ENCODE measurements around the gene ROCK2.

ROCK2 gene

DNA sequence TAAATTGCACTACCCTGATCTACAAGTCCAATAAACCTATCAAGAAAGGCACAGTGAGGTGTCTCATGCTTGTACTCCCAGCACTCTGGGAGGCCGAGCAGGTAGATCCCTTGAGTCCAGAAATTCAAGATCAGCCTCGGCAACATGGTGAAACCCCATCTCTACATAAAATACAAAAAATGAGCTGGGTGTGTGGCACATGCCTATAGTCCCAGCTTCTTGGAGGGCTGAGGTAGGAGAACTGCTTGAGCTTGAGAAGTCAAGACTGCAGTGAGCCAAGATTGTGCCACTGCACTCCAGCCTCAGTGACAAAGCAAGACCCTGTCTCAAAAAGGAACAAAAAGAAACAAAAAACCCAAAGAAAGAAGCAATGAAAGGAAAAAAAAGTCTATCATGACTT is 58.9 kb downstream of the ROCK2 start:
- no peak for TF ChIP-seq TEAD4 (IDR thresholded peaks at IDR 0.05)
- TF ChIP-seq RAD21 (IDR thresholded peaks at IDR 0.05; ENCODE audit: low read depth), result no peak
- no peak for TF ChIP-seq CEBPB (IDR thresholded peaks at IDR 0.05)
- no peak for TF ChIP-seq FOXM1 (IDR thresholded peaks at IDR 0.05; ENCODE audit: borderline replicate concordance, low read depth)
- TF ChIP-seq NFIC (IDR thresholded peaks at IDR 0.05), result no peak
- TF ChIP-seq, protein P1, sequence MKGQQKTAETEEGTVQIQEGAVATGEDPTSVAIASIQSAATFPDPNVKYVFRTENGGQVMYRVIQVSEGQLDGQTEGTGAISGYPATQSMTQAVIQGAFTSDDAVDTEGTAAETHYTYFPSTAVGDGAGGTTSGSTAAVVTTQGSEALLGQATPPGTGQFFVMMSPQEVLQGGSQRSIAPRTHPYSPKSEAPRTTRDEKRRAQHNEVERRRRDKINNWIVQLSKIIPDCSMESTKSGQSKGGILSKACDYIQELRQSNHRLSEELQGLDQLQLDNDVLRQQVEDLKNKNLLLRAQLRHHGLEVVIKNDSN (IDR thresholded peaks at IDR 0.05), result no peak
- TF ChIP-seq CREB1 (IDR thresholded peaks at IDR 0.05; ENCODE audit: low read depth), result no peak
- TF ChIP-seq YY1 (IDR thresholded peaks at IDR 0.05; ENCODE audit: low read depth), result no peak
- no peak for TF ChIP-seq TCF12 (IDR thresholded peaks at IDR 0.05; ENCODE audit: low read depth)
- no peak for TF ChIP-seq EGR1 (IDR thresholded peaks at IDR 0.05)
- TF ChIP-seq, protein P2, sequence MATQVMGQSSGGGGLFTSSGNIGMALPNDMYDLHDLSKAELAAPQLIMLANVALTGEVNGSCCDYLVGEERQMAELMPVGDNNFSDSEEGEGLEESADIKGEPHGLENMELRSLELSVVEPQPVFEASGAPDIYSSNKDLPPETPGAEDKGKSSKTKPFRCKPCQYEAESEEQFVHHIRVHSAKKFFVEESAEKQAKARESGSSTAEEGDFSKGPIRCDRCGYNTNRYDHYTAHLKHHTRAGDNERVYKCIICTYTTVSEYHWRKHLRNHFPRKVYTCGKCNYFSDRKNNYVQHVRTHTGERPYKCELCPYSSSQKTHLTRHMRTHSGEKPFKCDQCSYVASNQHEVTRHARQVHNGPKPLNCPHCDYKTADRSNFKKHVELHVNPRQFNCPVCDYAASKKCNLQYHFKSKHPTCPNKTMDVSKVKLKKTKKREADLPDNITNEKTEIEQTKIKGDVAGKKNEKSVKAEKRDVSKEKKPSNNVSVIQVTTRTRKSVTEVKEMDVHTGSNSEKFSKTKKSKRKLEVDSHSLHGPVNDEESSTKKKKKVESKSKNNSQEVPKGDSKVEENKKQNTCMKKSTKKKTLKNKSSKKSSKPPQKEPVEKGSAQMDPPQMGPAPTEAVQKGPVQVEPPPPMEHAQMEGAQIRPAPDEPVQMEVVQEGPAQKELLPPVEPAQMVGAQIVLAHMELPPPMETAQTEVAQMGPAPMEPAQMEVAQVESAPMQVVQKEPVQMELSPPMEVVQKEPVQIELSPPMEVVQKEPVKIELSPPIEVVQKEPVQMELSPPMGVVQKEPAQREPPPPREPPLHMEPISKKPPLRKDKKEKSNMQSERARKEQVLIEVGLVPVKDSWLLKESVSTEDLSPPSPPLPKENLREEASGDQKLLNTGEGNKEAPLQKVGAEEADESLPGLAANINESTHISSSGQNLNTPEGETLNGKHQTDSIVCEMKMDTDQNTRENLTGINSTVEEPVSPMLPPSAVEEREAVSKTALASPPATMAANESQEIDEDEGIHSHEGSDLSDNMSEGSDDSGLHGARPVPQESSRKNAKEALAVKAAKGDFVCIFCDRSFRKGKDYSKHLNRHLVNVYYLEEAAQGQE (IDR thresholded peaks at IDR 0.05; ENCODE audit: low read depth), result no peak
- TF ChIP-seq TAF1 (IDR thresholded peaks at IDR 0.05; ENCODE audit: low read depth), result no peak
- no peak for TF ChIP-seq EP300 (IDR thresholded peaks at IDR 0.05; ENCODE audit: borderline replicate concordance)
- TF ChIP-seq, protein P3, sequence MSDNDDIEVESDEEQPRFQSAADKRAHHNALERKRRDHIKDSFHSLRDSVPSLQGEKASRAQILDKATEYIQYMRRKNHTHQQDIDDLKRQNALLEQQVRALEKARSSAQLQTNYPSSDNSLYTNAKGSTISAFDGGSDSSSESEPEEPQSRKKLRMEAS (IDR thresholded peaks at IDR 0.05), result no peak

DNA sequence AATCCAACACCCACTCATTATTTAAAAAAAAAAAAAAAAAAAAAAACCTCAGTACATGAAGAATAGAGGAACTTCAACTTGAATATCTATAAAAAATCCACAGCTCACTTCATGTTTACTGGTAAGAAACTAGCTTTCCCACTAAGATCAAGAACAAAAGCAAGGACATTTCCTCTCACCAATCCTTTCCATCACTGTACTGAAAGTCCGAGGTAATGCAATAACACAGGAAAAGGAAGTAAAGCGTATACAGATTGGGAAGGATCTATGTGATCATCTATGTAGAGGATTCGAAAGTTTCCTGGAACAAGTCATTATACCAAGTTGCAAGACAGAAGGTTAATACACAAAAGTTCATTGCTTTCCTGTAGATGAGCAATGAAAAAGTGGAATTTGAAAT is 63.2 kb downstream of the ROCK2 start:
- TF ChIP-seq NFIC (IDR thresholded peaks at IDR 0.05) (no peak), RAD21 (IDR thresholded peaks at IDR 0.05; ENCODE audit: low read depth) (no peak), CREB1 (IDR thresholded peaks at IDR 0.05; ENCODE audit: low read depth) (no peak)

DNA sequence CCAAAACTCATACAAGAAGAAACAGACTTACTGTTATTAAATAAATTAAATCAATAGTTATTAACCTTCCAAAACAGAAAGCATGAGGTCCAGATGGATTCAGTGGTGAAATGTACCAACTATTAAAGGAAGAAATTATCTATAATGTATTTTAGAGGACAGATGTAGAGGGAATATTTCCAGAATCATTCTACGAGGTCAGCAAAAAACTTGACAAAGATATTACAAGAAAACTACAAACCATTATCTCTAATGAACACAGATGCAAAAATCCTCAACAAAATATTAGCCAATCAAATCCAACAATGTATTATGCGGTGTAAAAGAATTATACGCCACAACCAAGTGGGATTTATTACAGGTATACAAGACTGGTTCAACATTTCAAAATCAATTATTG is 63.7 kb downstream of the ROCK2 start:
- TF ChIP-seq RAD21 (IDR thresholded peaks at IDR 0.05; ENCODE audit: low read depth) (no peak), TAF1 (IDR thresholded peaks at IDR 0.05; ENCODE audit: low read depth) (no peak)

DNA sequence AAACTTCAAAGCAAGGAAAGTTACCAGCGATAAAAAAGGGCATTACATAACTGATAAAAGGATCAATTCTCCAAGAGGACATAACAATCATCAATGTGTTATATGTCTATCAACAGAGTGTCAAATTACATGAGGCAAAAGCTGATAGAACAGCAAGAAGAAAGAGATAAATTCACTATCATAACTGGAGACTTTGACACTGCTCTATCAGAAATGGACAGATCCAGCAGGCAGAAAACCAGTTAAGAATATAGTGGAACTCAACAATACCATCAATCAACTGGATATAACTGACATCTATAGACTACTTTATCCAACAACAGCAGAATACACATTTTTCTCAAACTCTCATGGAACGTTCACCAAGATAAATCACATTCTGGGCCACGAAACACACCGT is 65.0 kb downstream of the ROCK2 start:
- TF ChIP-seq EP300 (IDR thresholded peaks at IDR 0.05; ENCODE audit: borderline replicate concordance) (no peak), CEBPB (IDR thresholded peaks at IDR 0.05) (no peak), YY1 (IDR thresholded peaks at IDR 0.05; ENCODE audit: low read depth) (no peak), EGR1 (IDR thresholded peaks at IDR 0.05) (no peak), NFIC (IDR thresholded peaks at IDR 0.05) (no peak), CREB1 (IDR thresholded peaks at IDR 0.05; ENCODE audit: low read depth) (no peak), FOXM1 (IDR thresholded peaks at IDR 0.05; ENCODE audit: borderline replicate concordance, low read depth) (no peak), TAF1 (IDR thresholded peaks at IDR 0.05; ENCODE audit: low read depth) (no peak), RAD21 (IDR thresholded peaks at IDR 0.05; ENCODE audit: low read depth) (no peak), TEAD4 (IDR thresholded peaks at IDR 0.05) (no peak), ZBTB7A (IDR thresholded peaks at IDR 0.05; ENCODE audit: low read depth) (no peak), TCF12 (IDR thresholded peaks at IDR 0.05; ENCODE audit: low read depth) (no peak)
- TF ChIP-seq, protein P2 (IDR thresholded peaks at IDR 0.05; ENCODE audit: low read depth), result no peak
- TF ChIP-seq, protein P1 (IDR thresholded peaks at IDR 0.05), result no peak
- TF ChIP-seq, protein P3 (IDR thresholded peaks at IDR 0.05), result no peak

DNA sequence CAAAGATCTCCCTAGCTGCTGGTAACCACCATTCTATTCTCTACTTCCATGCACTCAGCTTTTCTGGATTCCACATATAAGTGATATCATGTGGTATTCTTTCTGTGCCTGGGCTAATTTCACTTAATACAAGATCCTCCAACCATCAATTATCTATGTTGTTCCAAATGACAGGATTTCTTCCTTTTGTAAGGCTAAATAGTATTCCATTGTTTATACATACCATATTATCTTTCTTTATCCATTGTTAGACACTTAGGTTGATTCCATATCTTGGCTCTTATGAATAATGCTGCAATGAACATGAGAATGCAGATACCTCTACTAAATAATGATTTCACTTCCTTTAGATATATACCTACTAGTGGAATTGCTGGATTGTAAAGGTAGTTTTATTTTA is 66.2 kb downstream of the ROCK2 start:
- TF ChIP-seq RAD21 (IDR thresholded peaks at IDR 0.05; ENCODE audit: low read depth), result no peak
- TF ChIP-seq, protein P3 (IDR thresholded peaks at IDR 0.05), result no peak
- TF ChIP-seq CREB1 (IDR thresholded peaks at IDR 0.05; ENCODE audit: low read depth), result no peak
- no peak for TF ChIP-seq CEBPB (IDR thresholded peaks at IDR 0.05)
- TF ChIP-seq, protein P1 (IDR thresholded peaks at IDR 0.05), result no peak
- TF ChIP-seq TCF12 (IDR thresholded peaks at IDR 0.05; ENCODE audit: low read depth), result no peak
- no peak for TF ChIP-seq ZBTB7A (IDR thresholded peaks at IDR 0.05; ENCODE audit: low read depth)
- TF ChIP-seq EP300 (IDR thresholded peaks at IDR 0.05; ENCODE audit: borderline replicate concordance), result no peak
- no peak for TF ChIP-seq TAF1 (IDR thresholded peaks at IDR 0.05; ENCODE audit: low read depth)
- no peak for TF ChIP-seq YY1 (IDR thresholded peaks at IDR 0.05; ENCODE audit: low read depth)

DNA sequence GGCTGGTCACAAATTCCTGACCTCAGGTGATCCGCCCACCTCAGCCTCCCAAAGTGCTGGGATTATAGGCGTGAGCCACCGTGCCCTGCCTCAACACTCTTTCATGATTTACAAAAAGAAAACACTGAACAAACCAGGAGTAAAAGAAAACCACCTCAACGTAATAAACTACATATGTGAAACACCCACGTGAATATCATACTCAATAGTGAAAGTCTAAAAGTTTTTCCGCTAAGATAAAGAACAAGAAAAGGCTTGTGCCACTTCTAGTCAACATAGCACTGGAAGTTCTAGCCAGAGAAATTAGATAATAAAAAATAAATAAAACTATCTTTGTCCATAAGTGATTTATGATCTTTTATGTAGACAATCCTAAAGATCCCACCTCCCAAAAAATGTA is 68.5 kb downstream of the ROCK2 start:
- TF ChIP-seq, protein P2 (IDR thresholded peaks at IDR 0.05; ENCODE audit: low read depth), result no peak
- no peak for TF ChIP-seq TCF12 (IDR thresholded peaks at IDR 0.05; ENCODE audit: low read depth)
- TF ChIP-seq, protein P3 (IDR thresholded peaks at IDR 0.05), result no peak
- TF ChIP-seq RAD21 (IDR thresholded peaks at IDR 0.05; ENCODE audit: low read depth), result no peak
- no peak for TF ChIP-seq EGR1 (IDR thresholded peaks at IDR 0.05)
- no peak for TF ChIP-seq FOXM1 (IDR thresholded peaks at IDR 0.05; ENCODE audit: borderline replicate concordance, low read depth)
- TF ChIP-seq YY1 (IDR thresholded peaks at IDR 0.05; ENCODE audit: low read depth), result no peak
- no peak for TF ChIP-seq CEBPB (IDR thresholded peaks at IDR 0.05)

Measured in Ishikawa (cell line).